ENCODE results near the gene RAB11FIP2.

DNA sequence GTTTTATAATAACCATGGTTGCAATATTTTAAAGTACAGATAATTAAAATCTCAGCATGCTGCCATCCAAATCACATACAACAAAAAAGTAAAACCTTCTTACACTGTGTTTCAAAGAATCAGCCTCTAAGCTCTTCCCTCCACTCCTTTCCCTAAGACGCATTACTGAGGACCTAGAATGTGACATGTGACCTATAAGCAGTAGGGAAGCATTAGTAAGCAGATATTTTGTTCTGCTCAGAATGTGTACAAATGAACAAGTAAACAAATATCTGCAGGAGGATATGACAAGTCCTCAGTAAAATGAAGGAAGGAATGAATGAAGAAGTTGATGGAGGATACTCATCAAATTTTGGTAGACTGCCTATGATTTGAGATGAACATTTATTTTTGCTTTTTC is 49.1 kb downstream of the RAB11FIP2 start:
- TF ChIP-seq TAF1 (IDR thresholded peaks at IDR 0.05; ENCODE audit: borderline replicate concordance, insufficient read depth, low read length) (no peak), REST (IDR thresholded peaks at IDR 0.05; ENCODE audit: insufficient read depth in 1 of 2, low read depth in 2 of 2, low read length in 2 of 2) (no peak), SIN3A (IDR thresholded peaks at IDR 0.05; ENCODE audit: borderline replicate concordance, insufficient read depth, low read length) (no peak), POLR2AphosphoS5 (IDR thresholded peaks at IDR 0.05; ENCODE audit: low read depth, low read length) (no peak), FOXP2 (optimal IDR thresholded peaks at IDR 0.05; ENCODE audit: borderline replicate concordance, extremely low read depth, extremely low read length, insufficient read depth) (no peak)
